ENCODE measurements around the gene EMILIN2. TPM values are rescaled to one million over a fixed set of nuclear protein-coding genes. Genes with fewer than 3 reads are reported as not detected.
"Not testable (repeated sequence)": the region's sequence is repeated elsewhere in the genome, so short reads cannot be mapped to it uniquely, and the experiment has no call there.

EMILIN2 gene
- polyA plus RNA-seq, 1 donor (not counting 4 experiments of a cell fraction or from before 2014, with no cell fraction given): 0.07 TPM

GRCh38 chr18:2850816-2851215 is 4.0 kb downstream of the EMILIN2 start:
- no peak for DNase-seq (ENCODE audit: low read depth, low spot score)
- TF ChIP-seq EZH2 (IDR thresholded peaks at IDR 0.05; ENCODE audit: low read length): no peak
- no peak for TF ChIP-seq CTCF (optimal IDR thresholded peaks at IDR 0.05 in 1 of 3, IDR thresholded peaks at IDR 0.05 in 1 of 3, conservative IDR thresholded peaks at IDR 0.05 in 1 of 3; ENCODE audit: extremely low read depth in 1 of 3, insufficient read depth in 2 of 3, low read length in 3 of 3)

GRCh38 chr18:2851771-2852170 is 5.0 kb downstream of the EMILIN2 start:
- dilution Hi-C loops (cut with MboI; ENCODE audit: extremely low pct_ligation_motif_present, low sequenced_read_pairs): no loop called here
- H3K27ac ChIP-seq (ENCODE audit: control insufficient read depth, insufficient read depth, low read length): no peak overlapping the region
- no peaks in the 10 kb centered on the region for H3K36me3 ChIP-seq (ENCODE audit: control insufficient read depth in 2 of 2, extremely low read depth in 1 of 2, insufficient read depth in 2 of 2, low read length in 2 of 2)
- TF ChIP-seq EZH2 (IDR thresholded peaks at IDR 0.05; ENCODE audit: low read length): no peak
- no peak for TF ChIP-seq CTCF (optimal IDR thresholded peaks at IDR 0.05 in 1 of 3, IDR thresholded peaks at IDR 0.05 in 1 of 3, conservative IDR thresholded peaks at IDR 0.05 in 1 of 3; ENCODE audit: extremely low read depth in 1 of 3, insufficient read depth in 2 of 3, low read length in 3 of 3)
- peaks cover 38% of the 10 kb centered on the region for H3K27me3 ChIP-seq (ENCODE audit: control insufficient read depth, extremely low read depth, insufficient read depth, low read length)
- no peaks in the 10 kb centered on the region for H3K9me3 ChIP-seq (ENCODE audit: control insufficient read depth, low read depth, low read length)
- H3K4me1 ChIP-seq (ENCODE audit: control insufficient read depth, extremely low read depth, insufficient read depth, low read length): no peaks in the 10 kb centered on the region
- no peak overlapping the region for H2AFZ ChIP-seq (ENCODE audit: control insufficient read depth, low read length)
- no peak overlapping the region for H3K4me3 ChIP-seq (ENCODE audit: control insufficient read depth in 2 of 3, extremely low read depth in 1 of 3, insufficient read depth in 2 of 3, low read depth in 1 of 3, low read length in 3 of 3)
- no peaks in the 10 kb centered on the region for H3K9me1 ChIP-seq (ENCODE audit: control insufficient read depth, extremely low read depth, insufficient read depth, low read length)
- no peaks in the 10 kb centered on the region for H4K20me1 ChIP-seq (ENCODE audit: control insufficient read depth, extremely low read depth, insufficient read depth, low read length)
- DNase-seq (ENCODE audit: low read depth, low spot score) (no peak), FAIRE-seq (no peak)
- H3K4me2 ChIP-seq (ENCODE audit: control insufficient read depth, extremely low read depth, insufficient read depth, low read depth, low read length): no peak overlapping the region
- no peak overlapping the region for H3K9ac ChIP-seq (ENCODE audit: control insufficient read depth, extremely low read depth, insufficient read depth, low read length)
- H3K79me2 ChIP-seq (ENCODE audit: control insufficient read depth, insufficient read depth, low read length): no peaks in the 10 kb centered on the region

More at GRCh38 chr18:2850816-2851215, 4.0 kb downstream of the EMILIN2 start:
- peaks cover 7% of the 10 kb centered on the region for H3K4me1 ChIP-seq (ENCODE audit: control insufficient read depth, extremely low read depth, insufficient read depth, low read length)
- H3K4me2 ChIP-seq (ENCODE audit: control insufficient read depth, extremely low read depth, insufficient read depth, low read depth, low read length): no peak overlapping the region
- no peak overlapping the region for H3K27ac ChIP-seq (ENCODE audit: control insufficient read depth, insufficient read depth, low read length)
- no peak for FAIRE-seq
- H3K4me3 ChIP-seq (ENCODE audit: control insufficient read depth in 2 of 3, extremely low read depth in 1 of 3, insufficient read depth in 2 of 3, low read depth in 1 of 3, low read length in 3 of 3): no peak overlapping the region
- no peak overlapping the region for H2AFZ ChIP-seq (ENCODE audit: control insufficient read depth, low read length)
- H4K20me1 ChIP-seq (ENCODE audit: control insufficient read depth, extremely low read depth, insufficient read depth, low read length): no peaks in the 10 kb centered on the region
- peaks cover 47% of the 10 kb centered on the region for H3K27me3 ChIP-seq (ENCODE audit: control insufficient read depth, extremely low read depth, insufficient read depth, low read length)
- H3K36me3 ChIP-seq (ENCODE audit: control insufficient read depth in 2 of 2, extremely low read depth in 1 of 2, insufficient read depth in 2 of 2, low read length in 2 of 2): no peaks in the 10 kb centered on the region
- no peak overlapping the region for H3K9ac ChIP-seq (ENCODE audit: control insufficient read depth, extremely low read depth, insufficient read depth, low read length)
- dilution Hi-C loops (cut with MboI; ENCODE audit: extremely low pct_ligation_motif_present, low sequenced_read_pairs): no loop called here
- H3K9me1 ChIP-seq (ENCODE audit: control insufficient read depth, extremely low read depth, insufficient read depth, low read length): no peaks in the 10 kb centered on the region
- H3K79me2 ChIP-seq (ENCODE audit: control insufficient read depth, insufficient read depth, low read length): no peaks in the 10 kb centered on the region
- H3K9me3 ChIP-seq (ENCODE audit: control insufficient read depth, low read depth, low read length): no peaks in the 10 kb centered on the region

- DNase-seq (ENCODE audit: low read depth, low spot score); H3K4me1 ChIP-seq (ENCODE audit: control insufficient read depth, extremely low read depth, insufficient read depth, low read length); FAIRE-seq; H2AFZ ChIP-seq (ENCODE audit: control insufficient read depth, low read length); H3K36me3 ChIP-seq (ENCODE audit: control insufficient read depth in 2 of 2, extremely low read depth in 1 of 2, insufficient read depth in 2 of 2, low read length in 2 of 2); H3K9me3 ChIP-seq (ENCODE audit: control insufficient read depth, low read depth, low read length); H3K9me1 ChIP-seq (ENCODE audit: control insufficient read depth, extremely low read depth, insufficient read depth, low read length); H4K20me1 ChIP-seq (ENCODE audit: control insufficient read depth, extremely low read depth, insufficient read depth, low read length); H3K4me3 ChIP-seq (ENCODE audit: control insufficient read depth in 2 of 3, extremely low read depth in 1 of 3, insufficient read depth in 2 of 3, low read depth in 1 of 3, low read length in 3 of 3); H3K9ac ChIP-seq (ENCODE audit: control insufficient read depth, extremely low read depth, insufficient read depth, low read length); H3K27ac ChIP-seq (ENCODE audit: control insufficient read depth, insufficient read depth, low read length); H3K4me2 ChIP-seq (ENCODE audit: control insufficient read depth, extremely low read depth, insufficient read depth, low read depth, low read length); H3K79me2 ChIP-seq (ENCODE audit: control insufficient read depth, insufficient read depth, low read length); dilution Hi-C loops (cut with MboI; ENCODE audit: extremely low pct_ligation_motif_present, low sequenced_read_pairs): not testable (repeated sequence)
- H3K27me3 ChIP-seq (ENCODE audit: control insufficient read depth, extremely low read depth, insufficient read depth, low read length): peaks cover 32% of the 10 kb centered on the region
These were observed 5.7 kb downstream of the EMILIN2 start for GRCh38 chr18:2852460-2852859.

All from keratinocyte (primary cell).